Caco-2 (cell line): ENCODE data around the gene ZNF556. TPM values are rescaled to one million over a fixed set of nuclear protein-coding genes. Genes with fewer than 3 reads are reported as not detected.

Experiments used
- BruUV-seq: library from RNA; stranded (reverse); fragments of 400-500 nt; replicated peaks from 2 replicates; lab custom pipeline; 2021; lab: Mats Ljungman, UMichigan
- CTCF ChIA-PET: fragments of 300-600 bp; sonication (Branson Sonifier 250); formaldehyde crosslinking; loops from one replicate; lab custom pipeline; 2022; ENCODE audit warnings: antibody characterized with exemption; lab: Charles Lee
- POLR2A ChIA-PET: fragments of 300-600 bp; sonication (Branson Sonifier 250); formaldehyde crosslinking; loops from one replicate; lab custom pipeline; 2022; ENCODE audit warnings: antibody characterized with exemption; lab: Charles Lee
- DNase-seq, 2 experiments: peaks; one replicate each; pipeline versions ENCODE4 v3.0.0 to v3.0.0-alpha.2; 2020 to 2022
- H3K27me3 ChIP-seq: replicated peaks from 2 replicates; pipeline ENCODE4 v1.6.0; 2011; ENCODE audit warnings: low read length; ENCODE audit not compliant: control insufficient read depth, insufficient read depth
- H3K36me3 ChIP-seq: 2 replicates; pipeline ENCODE4 v1.5.1; 2011; ENCODE audit warnings: low read length; ENCODE audit not compliant: control insufficient read depth, insufficient read depth
- H3K4me1 ChIP-seq: fragments of 250-450 bp; sonication (Bioruptor Pico); 2 replicates; pipeline ENCODE4 v1.5.1; 2020; ENCODE audit warnings: mild to moderate bottlenecking
- H3K4me3 ChIP-seq: 2 replicates; pipeline ENCODE4 v1.5.1; 2011; ENCODE audit warnings: low read depth, mild to moderate bottlenecking, control low read depth, low read length
- H3K9me3 ChIP-seq: fragments of 250-450 bp; sonication (Bioruptor Pico); 2 replicates; pipeline ENCODE4 v1.5.1; 2020; ENCODE audit warnings: mild to moderate bottlenecking, moderate library complexity
- H3K27ac Mint-ChIP-seq: one replicate; pipeline ENCODE4 v1.8.0; 2022; ENCODE audit warnings: mixed read lengths; ENCODE audit not compliant: unreplicated experiment
- H3K27me3 Mint-ChIP-seq: one replicate; pipeline ENCODE4 v1.8.0; 2022; ENCODE audit warnings: mixed read lengths; ENCODE audit not compliant: insufficient read depth, unreplicated experiment
- H3K36me3 Mint-ChIP-seq: one replicate; pipeline ENCODE4 v1.8.0; 2022; ENCODE audit warnings: mild to moderate bottlenecking, mixed read lengths; ENCODE audit not compliant: insufficient read depth, unreplicated experiment
- H3K4me1 Mint-ChIP-seq: one replicate; pipeline ENCODE4 v1.8.0; 2022; ENCODE audit warnings: low read depth, mixed read lengths; ENCODE audit not compliant: unreplicated experiment
- H3K4me3 Mint-ChIP-seq: one replicate; pipeline ENCODE4 v1.8.0; 2022; ENCODE audit warnings: mild to moderate bottlenecking, moderate library complexity, mixed read lengths; ENCODE audit not compliant: unreplicated experiment
- H3K9me3 Mint-ChIP-seq: one replicate; pipeline ENCODE4 v1.8.0; 2022; ENCODE audit warnings: mixed read lengths; ENCODE audit not compliant: unreplicated experiment
- CTCF ChIP-seq, 2 experiments: fragments of 200-600 bp in 1 of 2; IDR thresholded peaks; 1 replicate in 1 of 2; 2 replicates in 1 of 2; pipeline versions ENCODE4 v1.5.1 to v1.8.0; 2011 to 2022; ENCODE audit warnings: antibody characterized with exemption in 1 of 2, control low read depth in 1 of 2, inconsistent platforms in 1 of 2, low read depth in 1 of 2, low read length in 1 of 2, mild to moderate bottlenecking in 1 of 2, moderate library complexity in 1 of 2; ENCODE audit not compliant: insufficient read depth in 1 of 2, severe bottlenecking in 1 of 2, unreplicated experiment in 1 of 2
- intact Hi-C: fragments of 100-400 bp; cut with micrococcal nuclease; formaldehyde crosslinking; loops from one replicate; pipeline ENCODE4 v1.10.0; 2022; ENCODE audit not compliant: unreplicated experiment
- total RNA-seq: library from RNA; stranded (reverse); gene quantifications from 2 replicates; pipeline ENCODE4 v1.2.3, GENCODE V29; 2022

Gene ZNF556
- total RNA-seq, 1 experiment from 2014 or later: 0.57 TPM

DNA sequence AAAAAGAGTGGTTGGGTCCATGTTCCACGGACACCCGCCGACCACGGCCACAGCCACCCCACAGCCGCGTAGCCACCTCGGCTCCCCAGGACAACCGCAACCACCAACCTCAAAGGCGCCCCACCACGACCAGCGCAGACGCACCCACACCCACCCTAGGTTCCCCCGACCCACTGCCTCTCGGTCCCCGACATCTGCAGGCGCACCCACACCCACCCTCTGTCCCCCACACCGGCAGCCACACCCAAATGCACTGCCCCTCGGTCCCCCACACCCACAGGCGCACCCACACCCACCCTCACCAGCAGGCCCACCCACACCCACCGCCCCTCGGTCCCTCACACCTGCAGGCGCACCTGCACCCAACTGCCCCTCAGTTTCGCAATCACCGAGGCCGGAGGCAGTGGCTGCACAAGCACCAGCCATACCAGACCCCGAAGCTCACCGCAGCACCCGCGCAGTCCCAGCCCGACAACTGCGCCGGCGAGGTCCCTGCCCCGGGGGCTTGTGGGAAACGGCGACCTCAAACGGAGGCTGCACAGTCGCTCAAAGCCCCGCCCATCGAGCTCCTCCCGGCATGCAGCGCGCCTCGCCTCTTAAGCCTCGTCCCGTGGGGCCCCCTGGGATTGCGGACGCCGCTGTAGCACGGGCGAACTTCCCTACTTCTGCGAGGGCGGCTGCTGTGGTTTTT is 59.4 kb downstream of the ZNF556 start:
- peaks cover 17% of the 10 kb centered on the region for H3K36me3 Mint-ChIP-seq
- POLR2A ChIA-PET: no interaction called here
- Histone ChIP-seq H3K36me3 (no peaks in the 10 kb centered on the region), H3K4me1 (no peaks in the 10 kb centered on the region), H3K4me3 (no peak overlapping the region), H3K9me3 (no peaks in the 10 kb centered on the region), H3K27me3 (no peaks in the 10 kb centered on the region)
- H3K4me3 Mint-ChIP-seq: no peak overlapping the region
- CTCF ChIA-PET: no interaction called here
- peaks cover 14% of the 10 kb centered on the region for H3K9me3 Mint-ChIP-seq
- no peaks in the 10 kb centered on the region for H3K4me1 Mint-ChIP-seq
- no peaks in the 10 kb centered on the region for H3K27me3 Mint-ChIP-seq
- no peak for DNase-seq
- no TSS peak for BruUV-seq
- TF ChIP-seq CTCF (IDR thresholded peaks at IDR 0.05; ENCODE audit: insufficient read depth in 1 of 2, low read depth in 1 of 2, low read length in 1 of 2, severe bottlenecking in 1 of 2, unreplicated experiment in 1 of 2): no peak
- H3K27ac Mint-ChIP-seq: no peak overlapping the region
- intact Hi-C loops: no loop called here

DNA sequence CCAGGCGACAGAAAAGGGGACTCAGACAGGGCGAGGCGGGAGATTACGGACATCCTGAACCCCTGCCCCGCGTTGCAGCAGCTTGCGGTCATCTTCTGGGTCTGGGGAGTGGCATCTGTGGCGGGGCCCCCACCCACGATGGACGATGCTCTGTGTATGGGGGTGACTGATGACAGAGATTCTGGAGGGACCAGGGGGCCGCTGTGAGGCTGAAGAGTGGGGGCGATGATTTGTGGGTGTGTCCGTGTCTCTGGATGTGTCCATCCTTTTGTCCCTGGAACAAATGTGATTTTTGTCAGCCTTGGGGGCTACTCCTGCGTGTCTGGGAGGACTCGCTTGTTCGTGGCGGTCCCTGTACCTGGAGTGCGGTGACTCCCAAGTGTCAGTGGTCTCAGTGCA is 59.9 kb downstream of the ZNF556 start:
- no peak for TF ChIP-seq CTCF (IDR thresholded peaks at IDR 0.05; ENCODE audit: insufficient read depth in 1 of 2, low read depth in 1 of 2, low read length in 1 of 2, severe bottlenecking in 1 of 2, unreplicated experiment in 1 of 2)
- BruUV-seq: no TSS peak
- CTCF ChIA-PET: no interaction called here

More for the DNA sequence above, 59.9 kb downstream of the ZNF556 start:
- Mint-ChIP-seq H3K27ac (no peak overlapping the region), H3K4me3 (no peak overlapping the region), H3K27me3 (no peaks in the 10 kb centered on the region), H3K9me3 (peaks cover 18% of the 10 kb centered on the region), H3K4me1 (no peaks in the 10 kb centered on the region), H3K36me3 (peaks cover 20% of the 10 kb centered on the region)
- H3K4me1 ChIP-seq: no peaks in the 10 kb centered on the region
- no peaks in the 10 kb centered on the region for H3K27me3 ChIP-seq
- no peaks in the 10 kb centered on the region for H3K36me3 ChIP-seq
- POLR2A ChIA-PET: no interaction called here
- intact Hi-C loops: no loop called here
- H3K4me3 ChIP-seq: no peak overlapping the region
- H3K9me3 ChIP-seq: no peaks in the 10 kb centered on the region
- no peak for DNase-seq

Other genes starting within 250 kb of the ZNF556 start
- 0.28 and 0.43 TPM in 2 replicates for gene GNG7, start 164.6 kb upstream of the ZNF556 start, total RNA-seq
- gene DIRAS1, start 146.0 kb upstream of the ZNF556 start, total RNA-seq: 2.3 TPM in 2 replicates
- 33.2 and 35.0 TPM in 2 replicates for gene SLC39A3, start 127.3 kb upstream of the ZNF556 start, total RNA-seq
- gene SGTA, start 84.1 kb upstream of the ZNF556 start, total RNA-seq: 90.1 TPM in 2 replicates
- gene THOP1, start 81.8 kb upstream of the ZNF556 start, total RNA-seq: 118 and 119 TPM in 2 replicates
- 3.6 and 3.7 TPM in 2 replicates for gene ZNF554, start 47.5 kb upstream of the ZNF556 start, total RNA-seq
- gene ZNF555, start 25.9 kb upstream of the ZNF556 start, total RNA-seq: 4.7 and 6.2 TPM in 2 replicates
- 5.8 and 7.6 TPM in 2 replicates for gene ZNF57, start 33.6 kb downstream of the ZNF556 start, total RNA-seq
- gene ZNF77, start 77.6 kb downstream of the ZNF556 start, total RNA-seq: 6.3 and 6.6 TPM in 2 replicates
- gene TLE6, start 110.2 kb downstream of the ZNF556 start, total RNA-seq: 1.4 and 1.9 TPM in 2 replicates
- 29.2 and 31.3 TPM in 2 replicates for gene TLE2, start 161.9 kb downstream of the ZNF556 start, total RNA-seq
- 132 and 144 TPM in 2 replicates for gene TLE5, start 195.2 kb downstream of the ZNF556 start, total RNA-seq
- 50.0 and 50.7 TPM in 2 replicates for gene GNA11, start 227.0 kb downstream of the ZNF556 start, total RNA-seq